Prostate gland (tissue), 2 donors: Measurements from ENCODE around the gene TTC24. TPM values are rescaled to one million over a fixed set of nuclear protein-coding genes. Genes with fewer than 3 reads are reported as not detected.

Experiments used
- DNase-seq: peaks from one replicate; pipeline ENCODE4 v3.0.0-alpha.2; 2019; ENCODE audit warnings: low spot score
- H3K27ac ChIP-seq, 2 donors: fragments of 200-600 bp; sonication (generic); 2 replicates each; pipeline ENCODE4 v1.5.1; 2017 to 2019
- H3K27me3 ChIP-seq: fragments of 200-600 bp; sonication (generic); replicated peaks from 2 replicates; pipeline ENCODE4 v1.5.1; 2019; ENCODE audit not compliant: insufficient read depth
- H3K36me3 ChIP-seq, 2 donors: fragments of 200-600 bp; sonication (generic); 1 replicate in 1 of 2; 2 replicates in 1 of 2; pipeline versions ENCODE4 v1.5.1 to v1.8.1; 2017 to 2019
- H3K4me1 ChIP-seq: fragments of 200-600 bp; sonication (generic); replicated peaks from 2 replicates; pipeline ENCODE4 v1.5.1; 2019
- H3K4me3 ChIP-seq, 2 donors: fragments of 200-600 bp; sonication (generic); 2 replicates each; pipeline ENCODE4 v1.5.1; 2017 to 2019
- H3K9me3 ChIP-seq: fragments of 200-600 bp; sonication (generic); 2 replicates; pipeline ENCODE4 v1.5.1; 2017
- CTCF ChIP-seq, 4 experiments: fragments of 200-600 bp in 2 of 4; fragments of 450-650 bp in 2 of 4; sonication (generic) in 2 of 4; IDR thresholded peaks; 1 replicate in 3 of 4; 2 replicates in 1 of 4; pipeline ENCODE4 v1.5.1; 2016 to 2019; ENCODE audit warnings: antibody characterized with exemption in 4 of 4, mild to moderate bottlenecking in 2 of 4, moderate library complexity in 2 of 4
- POLR2A ChIP-seq: fragments of 450-650 bp; IDR thresholded peaks from one replicate; pipeline ENCODE4 v1.6.1; 2016; ENCODE audit warnings: antibody characterized with exemption, mild to moderate bottlenecking
- POLR2AphosphoS5 ChIP-seq: sonication (generic); formaldehyde crosslinking; IDR thresholded peaks from one replicate; pipeline ENCODE4 v1.6.1; 2017; ENCODE audit warnings: antibody characterized with exemption
- WGBS: methylation state at CpG from one replicate; pipeline ENCODE4 v1.1.5; 2018; 5-methylcytosine and 5-hydroxymethylcytosine counted together
- intact Hi-C: fragments of 100-400 bp; cut with DNase I; formaldehyde crosslinking; loops from one replicate; pipeline ENCODE4 v1.14.2; 2022
- total RNA-seq, 2 donors: library from RNA; depleted of rRNA; stranded (reverse); fragments of >200 nt; gene quantifications; one replicate each; pipeline ENCODE4 v1.1.0, GENCODE V29; 2016

Gene TTC24
- not detected for total RNA-seq

- intact Hi-C loops, result no loop called here
- no peak for DNase-seq
- H3K4me1 ChIP-seq, result no peaks in the 10 kb centered on the region
- no peak within 1 kb of the TSS for H3K4me3 ChIP-seq
- H3K9me3 ChIP-seq, result no peaks in the 10 kb centered on the region
- 76% methylated on average over 5 of the region's 5 CpGs for WGBS
- no peaks in the 10 kb centered on the region for H3K27me3 ChIP-seq
- no peak within 1 kb of the TSS for H3K27ac ChIP-seq
- TF ChIP-seq POLR2A, result no peak
- no peak for TF ChIP-seq CTCF (IDR thresholded peaks at IDR 0.05)
- TF ChIP-seq POLR2AphosphoS5, result no peak
- H3K36me3 ChIP-seq, result no peaks in the 10 kb centered on the region
Observed at GRCh38 chr1:156579472-156579871, at the start of gene TTC24. TTC24 (plus strand) TSS chr1:156579723; CDS start chr1:156581365, 1,642 bp downstream.

GRCh38 chr1:156530006-156530405 lies 49.5 kb upstream of the TTC24 start:
- no peaks in the 10 kb centered on the region for H3K9me3 ChIP-seq
- TF ChIP-seq POLR2AphosphoS5 (no peak), CTCF (IDR thresholded peaks at IDR 0.05) (no peak), POLR2A (no peak)

GRCh38 chr1:156532374-156532773 lies 47.1 kb upstream of the TTC24 start:
- Histone ChIP-seq H3K9me3 (no peaks in the 10 kb centered on the region), H3K4me3 (no peak overlapping the region), H3K27ac (no peak overlapping the region), H3K4me1 (no peaks in the 10 kb centered on the region), H3K36me3 (no peaks in the 10 kb centered on the region), H3K27me3 (no peaks in the 10 kb centered on the region)
- no peak for TF ChIP-seq POLR2AphosphoS5
- no peak for TF ChIP-seq POLR2A
- no peak for TF ChIP-seq CTCF (IDR thresholded peaks at IDR 0.05)
- intact Hi-C loops, result no loop called here
- no peak for DNase-seq
- WGBS, result 93% methylated on average over 4 of the region's 4 CpGs

More at GRCh38 chr1:156530006-156530405, 49.5 kb upstream of the TTC24 start:
- 98% methylated on average over 18 of the region's 18 CpGs for WGBS
- no peak for DNase-seq
- Histone ChIP-seq H3K36me3 (no peaks in the 10 kb centered on the region), H3K27ac (no peak overlapping the region), H3K4me3 (no peak overlapping the region), H3K27me3 (no peaks in the 10 kb centered on the region), H3K4me1 (no peaks in the 10 kb centered on the region)
- intact Hi-C loops, result no loop called here

- Histone ChIP-seq H3K36me3 (no peaks in the 10 kb centered on the region), H3K27me3 (no peaks in the 10 kb centered on the region), H3K4me3 (no peak overlapping the region), H3K4me1 (no peaks in the 10 kb centered on the region), H3K27ac (no peak overlapping the region), H3K9me3 (no peaks in the 10 kb centered on the region)
- 93% methylated on average over 11 of the region's 11 CpGs for WGBS
- DNase-seq, result no peak
- intact Hi-C loops, result no loop called here
- TF ChIP-seq CTCF (IDR thresholded peaks at IDR 0.05) (no peak), POLR2A (no peak), POLR2AphosphoS5 (no peak)
Observed at GRCh38 chr1:156533568-156534220, 45.8 kb upstream of the TTC24 start.

- TF ChIP-seq CTCF (IDR thresholded peaks at IDR 0.05) (no peak), POLR2AphosphoS5 (no peak), POLR2A (no peak)
- no peak overlapping the region for H3K4me3 ChIP-seq
- no peaks in the 10 kb centered on the region for H3K9me3 ChIP-seq
- no peak overlapping the region for H3K27ac ChIP-seq
- no peaks in the 10 kb centered on the region for H3K36me3 ChIP-seq
- no peaks in the 10 kb centered on the region for H3K4me1 ChIP-seq
- 91% methylated on average over 12 of the region's 12 CpGs for WGBS
- no peaks in the 10 kb centered on the region for H3K27me3 ChIP-seq
- DNase-seq, result no peak
- intact Hi-C loops, result no loop called here
Observed at GRCh38 chr1:156534424-156535060, 45.0 kb upstream of the TTC24 start.
